ENCODE results near the gene PLD5. TPM values are rescaled to one million over a fixed set of nuclear protein-coding genes. Genes with fewer than 3 reads are reported as not detected.

PLD5 gene
- total RNA-seq, result under 1 TPM in 2 of 4 donors, not detected in 2; 0.33 to 0.54 TPM

DNA sequence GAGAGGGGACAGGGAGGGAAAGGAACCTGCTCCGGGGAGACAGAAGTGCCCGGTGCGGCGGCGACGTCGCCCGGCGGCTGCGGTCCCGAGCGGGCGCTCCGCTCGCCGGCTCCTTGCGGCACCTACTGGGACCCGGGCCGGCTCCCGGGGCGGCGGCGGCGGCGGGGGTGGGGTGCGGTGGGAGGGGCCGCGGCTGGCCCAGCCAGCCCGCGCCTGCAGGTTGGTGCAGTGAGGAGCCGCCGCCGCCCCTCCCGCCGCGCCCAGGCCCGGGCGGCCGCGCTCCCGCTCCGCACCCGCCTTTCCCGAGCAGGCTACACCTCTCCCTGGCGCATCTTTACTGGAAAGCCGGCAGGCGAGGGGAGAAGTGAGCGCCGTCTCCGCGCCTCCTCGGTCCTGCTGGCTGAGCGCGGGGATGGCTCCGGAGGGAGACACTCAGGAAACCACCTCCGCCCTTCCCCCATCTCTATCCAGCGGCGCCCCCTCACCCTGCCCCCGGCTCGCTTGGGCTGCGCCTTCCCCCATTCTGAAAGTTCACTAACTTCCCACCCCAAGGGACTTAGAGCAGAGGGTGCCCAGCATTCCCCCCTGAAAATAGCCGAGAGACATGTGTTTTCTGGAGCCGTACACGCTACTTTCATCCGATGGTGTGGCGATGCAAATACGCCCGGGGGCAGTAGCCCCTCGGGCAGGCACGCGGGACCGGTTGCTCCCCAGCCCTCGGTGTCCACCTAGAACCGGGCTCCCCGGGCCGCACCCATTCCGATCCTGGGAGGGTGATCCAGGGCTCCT, at the start of gene PLD5:
PLD5 (minus strand) TSS at position 127 of the 789 bp plus-strand sequence.
- DNase-seq, result no peak
- no peak within 1 kb of the TSS for H3K27ac ChIP-seq

DNA sequence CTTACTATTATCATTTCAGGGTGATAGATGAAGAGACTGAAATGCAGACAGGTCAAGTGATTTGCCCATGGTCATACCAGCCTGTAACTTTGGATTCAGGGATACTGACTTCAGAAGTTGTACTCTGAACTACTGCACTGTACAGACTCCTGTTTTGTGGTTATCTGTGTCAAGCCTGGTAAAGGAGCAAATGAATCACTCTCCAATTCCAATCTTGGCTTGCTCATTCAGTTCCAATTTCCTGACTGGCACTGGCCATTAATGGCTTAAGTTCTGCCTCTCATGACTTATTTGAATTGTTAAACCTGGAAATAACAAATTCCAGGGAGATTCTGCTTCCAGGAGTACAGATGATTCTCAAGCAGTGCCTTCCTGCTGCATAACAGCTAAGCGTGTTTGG, 45.4 kb upstream of the PLD5 start:
- H3K27me3 ChIP-seq, result no peaks in the 10 kb centered on the region
- DNase-seq, result no peak
- 73 to 79% methylated on average over 1 of the region's 1 CpG for WGBS, 2 donors
- no peaks in the 10 kb centered on the region for H3K4me1 ChIP-seq
- no peaks in the 10 kb centered on the region for H3K36me3 ChIP-seq
- H3K9me3 ChIP-seq, result no peaks in the 10 kb centered on the region
- no peak overlapping the region for H3K27ac ChIP-seq
- intact Hi-C loops (cut with DNase I), result no loop called here
- H3K4me3 ChIP-seq (replicated peaks in 1 of 3), result no peak overlapping the region
- TF ChIP-seq POLR2A (IDR thresholded peaks at IDR 0.05), result no peak
- TF ChIP-seq, protein P1, sequence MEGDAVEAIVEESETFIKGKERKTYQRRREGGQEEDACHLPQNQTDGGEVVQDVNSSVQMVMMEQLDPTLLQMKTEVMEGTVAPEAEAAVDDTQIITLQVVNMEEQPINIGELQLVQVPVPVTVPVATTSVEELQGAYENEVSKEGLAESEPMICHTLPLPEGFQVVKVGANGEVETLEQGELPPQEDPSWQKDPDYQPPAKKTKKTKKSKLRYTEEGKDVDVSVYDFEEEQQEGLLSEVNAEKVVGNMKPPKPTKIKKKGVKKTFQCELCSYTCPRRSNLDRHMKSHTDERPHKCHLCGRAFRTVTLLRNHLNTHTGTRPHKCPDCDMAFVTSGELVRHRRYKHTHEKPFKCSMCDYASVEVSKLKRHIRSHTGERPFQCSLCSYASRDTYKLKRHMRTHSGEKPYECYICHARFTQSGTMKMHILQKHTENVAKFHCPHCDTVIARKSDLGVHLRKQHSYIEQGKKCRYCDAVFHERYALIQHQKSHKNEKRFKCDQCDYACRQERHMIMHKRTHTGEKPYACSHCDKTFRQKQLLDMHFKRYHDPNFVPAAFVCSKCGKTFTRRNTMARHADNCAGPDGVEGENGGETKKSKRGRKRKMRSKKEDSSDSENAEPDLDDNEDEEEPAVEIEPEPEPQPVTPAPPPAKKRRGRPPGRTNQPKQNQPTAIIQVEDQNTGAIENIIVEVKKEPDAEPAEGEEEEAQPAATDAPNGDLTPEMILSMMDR (IDR thresholded peaks at IDR 0.05), result no peak

More for the DNA sequence above, at the start of gene PLD5:
- Histone ChIP-seq H3K4me1 (peaks cover 0 to 7% of the 10 kb centered on the region in 2 donors), H3K4me3 (replicated peaks in 1 of 3) (peak within 1 kb of the TSS in 1 of 3 donors; percentile 8), H3K27me3 (no peaks in the 10 kb centered on the region), H3K36me3 (no peaks in the 10 kb centered on the region), H3K9me3 (no peaks in the 10 kb centered on the region)
- TF ChIP-seq, protein P1 (IDR thresholded peaks at IDR 0.05), result no peak
- no peak for TF ChIP-seq POLR2A (IDR thresholded peaks at IDR 0.05)
- intact Hi-C loops (cut with DNase I), result no loop called here
- WGBS, 2 donors, result 2 to 3% methylated on average over 20 to 30 of the region's 77 CpGs

DNA sequence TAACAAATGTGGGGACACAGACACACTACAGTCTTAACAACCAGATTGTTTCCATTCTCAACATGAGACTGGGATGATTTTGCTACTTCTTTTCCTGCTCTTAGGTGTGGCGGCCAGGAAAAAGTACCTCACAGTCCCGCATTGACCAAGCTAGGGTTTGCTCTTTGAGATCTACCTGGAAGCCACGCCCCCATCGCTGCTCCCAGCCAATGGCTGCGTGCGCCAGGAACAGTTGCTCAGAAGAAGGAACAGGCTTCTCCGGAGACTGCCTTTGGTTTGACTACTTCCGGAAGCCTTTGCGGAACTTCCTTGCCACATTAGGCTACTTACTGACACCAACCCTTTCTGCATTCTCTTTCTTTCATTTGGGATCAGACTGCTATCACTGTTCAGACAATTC, 44.2 kb upstream of the PLD5 start:
- H3K36me3 ChIP-seq, result no peaks in the 10 kb centered on the region
- H3K4me3 ChIP-seq (replicated peaks in 1 of 3), result no peak overlapping the region
- DNase-seq, result no peak
- 88 to 92% methylated on average over 9 of the region's 9 CpGs for WGBS, 2 donors
- intact Hi-C loops (cut with DNase I), result no loop called here
- no peaks in the 10 kb centered on the region for H3K4me1 ChIP-seq
- no peaks in the 10 kb centered on the region for H3K27me3 ChIP-seq
- no peak overlapping the region for H3K27ac ChIP-seq
- no peak for TF ChIP-seq POLR2A (IDR thresholded peaks at IDR 0.05)
- TF ChIP-seq, protein P1 (IDR thresholded peaks at IDR 0.05), result no peak
- no peaks in the 10 kb centered on the region for H3K9me3 ChIP-seq

DNA sequence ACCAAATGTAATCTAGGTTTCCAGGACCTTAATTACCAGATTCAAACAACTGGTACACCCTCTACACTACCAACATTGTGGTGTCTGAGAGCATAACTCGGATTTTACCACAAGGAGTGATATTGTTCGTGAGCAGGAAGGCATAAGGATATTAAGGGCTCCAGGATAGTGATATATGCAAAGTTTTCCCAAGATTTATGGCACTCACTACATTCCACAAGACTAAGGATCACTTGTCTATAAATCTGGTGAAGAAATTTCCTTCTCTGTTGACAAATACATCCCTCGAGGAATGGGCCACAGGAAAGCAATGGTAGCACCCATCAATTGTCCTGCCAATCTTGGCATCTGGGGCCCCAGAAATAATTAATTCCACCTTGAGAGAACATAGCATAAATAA, 43.1 kb upstream of the PLD5 start:
- WGBS, 2 donors, result 66 to 71% methylated on average over 3 of the region's 3 CpGs
- intact Hi-C loops (cut with DNase I), result no loop called here
- no peak for TF ChIP-seq POLR2A (IDR thresholded peaks at IDR 0.05)
- TF ChIP-seq, protein P1 (IDR thresholded peaks at IDR 0.05), result no peak

DNA sequence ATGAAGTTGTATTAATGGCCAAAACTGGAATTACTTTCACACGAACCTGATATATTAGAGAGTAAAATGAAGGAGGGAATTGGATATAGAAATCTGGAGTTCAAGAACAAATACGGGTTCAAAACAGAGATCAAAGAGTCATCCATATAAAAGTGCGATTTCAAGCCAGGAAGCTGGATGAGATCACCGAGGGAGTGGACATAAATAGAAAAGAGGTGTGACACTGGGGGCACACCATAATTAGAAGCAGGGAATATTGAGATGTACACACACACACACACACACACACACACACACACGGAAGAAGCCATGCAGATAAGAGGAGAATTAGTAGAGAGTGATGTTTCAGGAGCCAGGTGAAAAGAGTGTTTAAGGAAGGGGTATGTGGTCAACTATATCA, 32.3 kb upstream of the PLD5 start:
- Histone ChIP-seq H3K36me3 (no peaks in the 10 kb centered on the region), H3K27ac (no peak overlapping the region), H3K4me3 (replicated peaks in 1 of 3) (no peak overlapping the region), H3K4me1 (no peaks in the 10 kb centered on the region), H3K27me3 (no peaks in the 10 kb centered on the region), H3K9me3 (no peaks in the 10 kb centered on the region)
- DNase-seq, result no peak
- intact Hi-C loops (cut with DNase I), result no loop called here
- TF ChIP-seq, protein P1 (IDR thresholded peaks at IDR 0.05), result no peak
- no peak for TF ChIP-seq POLR2A (IDR thresholded peaks at IDR 0.05)
- WGBS, 2 donors, result 76 to 80% methylated on average over 5 of the region's 5 CpGs

More for the DNA sequence above, 43.1 kb upstream of the PLD5 start:
- no peak overlapping the region for H3K4me3 ChIP-seq (replicated peaks in 1 of 3)
- H3K4me1 ChIP-seq, result no peaks in the 10 kb centered on the region
- H3K9me3 ChIP-seq, result no peaks in the 10 kb centered on the region
- DNase-seq, result no peak
- no peaks in the 10 kb centered on the region for H3K27me3 ChIP-seq
- no peak overlapping the region for H3K27ac ChIP-seq
- H3K36me3 ChIP-seq, result no peaks in the 10 kb centered on the region
